ENCODE results near the gene ABCG4.
"Not testable (repeated sequence)": the region's sequence is repeated elsewhere in the genome, so short reads cannot be mapped to it uniquely, and the experiment has no call there.

DNA sequence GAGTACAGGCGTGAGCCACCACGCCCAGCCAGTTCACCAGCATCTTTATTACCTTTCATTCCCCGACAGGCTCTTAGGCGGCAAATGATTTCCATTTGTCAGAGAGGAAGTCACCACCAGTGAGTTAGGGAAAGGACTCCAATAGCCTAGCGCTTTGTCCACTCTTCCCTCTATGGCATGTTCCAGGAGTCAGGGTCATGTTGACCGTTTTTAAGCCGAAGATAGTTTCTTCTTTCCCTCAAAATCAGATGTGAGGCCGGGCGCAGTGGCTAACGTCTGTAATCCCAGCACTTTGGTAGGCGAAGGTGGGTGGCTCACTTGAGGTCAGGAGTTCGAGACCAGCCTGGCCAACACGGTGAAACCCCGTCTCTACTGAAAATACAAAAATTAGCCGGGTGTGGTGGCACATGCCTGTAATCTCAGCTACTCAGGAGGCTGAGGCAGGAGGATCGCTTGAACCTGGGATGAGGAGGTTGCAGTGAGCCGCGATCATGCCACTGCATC, 45.6 kb upstream of the ABCG4 start:
- not testable (repeated sequence) for TF ChIP-seq CTCF, POLR2A (IDR thresholded peaks at IDR 0.05)
